Body of pancreas (tissue), 4 donors: ENCODE data around the gene SLC43A1.

ENCODE experiments used
- POLR2A ChIP-seq, 3 donors: fragments of 450-650 bp; IDR thresholded peaks; one replicate each; pipeline ENCODE4 v1.6.1; 2016; ENCODE audit warnings: antibody characterized with exemption in 3 of 3, mild to moderate bottlenecking in 2 of 3
- TF ChIP-seq, protein P1 (sequence below), 7 experiments: fragments of 450-650 bp in 4 of 7; fragments of 200-600 bp in 3 of 7; sonication (generic) in 3 of 7; IDR thresholded peaks; one replicate each; pipeline ENCODE4 v1.5.1; 2016 to 2019; ENCODE audit warnings: antibody characterized with exemption in 7 of 7

DNA sequence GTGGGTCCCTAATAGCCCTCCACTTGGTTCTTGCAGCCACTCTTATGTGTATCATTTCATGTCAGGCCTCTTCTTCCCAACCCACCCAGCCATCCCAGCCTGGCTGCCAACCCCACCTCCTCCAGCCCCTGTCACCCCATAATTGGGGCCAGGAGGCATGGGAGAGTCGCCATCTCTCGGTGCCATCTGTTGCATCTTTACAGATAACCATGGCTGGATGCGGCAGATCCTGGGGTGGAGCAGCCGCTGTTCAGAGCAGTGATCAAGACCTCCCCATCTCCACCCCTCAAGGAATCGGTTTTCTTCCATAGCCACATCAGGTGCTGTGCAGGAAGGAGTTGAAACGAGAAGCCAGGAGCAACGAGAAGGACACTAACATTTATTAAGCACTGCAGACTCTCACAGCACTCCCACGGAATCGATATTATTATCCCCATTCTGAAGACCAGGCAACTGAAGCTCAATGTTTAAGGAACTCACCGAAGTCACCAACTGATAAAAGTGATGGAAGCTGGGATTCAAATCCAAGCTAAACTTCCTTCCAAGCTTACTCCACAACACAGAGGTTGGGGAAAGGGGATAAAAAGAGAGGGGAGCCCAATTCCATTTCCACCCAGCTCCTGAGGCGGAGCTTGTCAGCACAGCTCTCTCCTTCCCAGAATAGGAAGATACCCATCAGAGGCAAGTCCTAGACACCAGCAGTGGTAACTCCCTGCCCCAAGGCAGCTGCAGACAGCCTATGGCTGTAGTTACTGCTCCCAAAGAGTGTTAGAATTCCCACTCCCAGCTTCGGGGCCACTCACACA is 2.7 kb downstream of the SLC43A1 start:
- TF ChIP-seq, protein P1, sequence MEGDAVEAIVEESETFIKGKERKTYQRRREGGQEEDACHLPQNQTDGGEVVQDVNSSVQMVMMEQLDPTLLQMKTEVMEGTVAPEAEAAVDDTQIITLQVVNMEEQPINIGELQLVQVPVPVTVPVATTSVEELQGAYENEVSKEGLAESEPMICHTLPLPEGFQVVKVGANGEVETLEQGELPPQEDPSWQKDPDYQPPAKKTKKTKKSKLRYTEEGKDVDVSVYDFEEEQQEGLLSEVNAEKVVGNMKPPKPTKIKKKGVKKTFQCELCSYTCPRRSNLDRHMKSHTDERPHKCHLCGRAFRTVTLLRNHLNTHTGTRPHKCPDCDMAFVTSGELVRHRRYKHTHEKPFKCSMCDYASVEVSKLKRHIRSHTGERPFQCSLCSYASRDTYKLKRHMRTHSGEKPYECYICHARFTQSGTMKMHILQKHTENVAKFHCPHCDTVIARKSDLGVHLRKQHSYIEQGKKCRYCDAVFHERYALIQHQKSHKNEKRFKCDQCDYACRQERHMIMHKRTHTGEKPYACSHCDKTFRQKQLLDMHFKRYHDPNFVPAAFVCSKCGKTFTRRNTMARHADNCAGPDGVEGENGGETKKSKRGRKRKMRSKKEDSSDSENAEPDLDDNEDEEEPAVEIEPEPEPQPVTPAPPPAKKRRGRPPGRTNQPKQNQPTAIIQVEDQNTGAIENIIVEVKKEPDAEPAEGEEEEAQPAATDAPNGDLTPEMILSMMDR (IDR thresholded peaks at IDR 0.05), result no peak
- TF ChIP-seq POLR2A (IDR thresholded peaks at IDR 0.05), result no peak
